Neural cell (in vitro differentiated cells): ENCODE measurements around the gene MEFV. TPM values are rescaled to one million over a fixed set of nuclear protein-coding genes. Genes with fewer than 3 reads are reported as not detected.

Experiments
- H2AFZ ChIP-seq: fragments of 200-600, 300-800 bp; sonication (generic), shearing (Covaris generic); 2 replicates; pipeline ENCODE4 v1.6.0; 2014; ENCODE audit warnings: low read depth, mild to moderate bottlenecking, antibody characterized with exemption, low read length, moderate library complexity
- H3F3A ChIP-seq: fragments of 200-600 bp; shearing (Covaris generic); 2 replicates; pipeline ENCODE4 v1.6.1; 2016; ENCODE audit warnings: mild to moderate bottlenecking, moderate library complexity, mixed read lengths, antibody characterized with exemption, low read length; ENCODE audit not compliant: insufficient read depth, poor library complexity, severe bottlenecking
- H3K27ac ChIP-seq: fragments of 200-600, 300-800 bp; sonication (generic), shearing (Covaris generic); 2 replicates; pipeline ENCODE4 v1.5.1; 2014; ENCODE audit warnings: mild to moderate bottlenecking, low read length, moderate library complexity
- H3K27me3 ChIP-seq: fragments of 300-800, 200-600 bp; sonication (generic), shearing (Covaris generic); 2 replicates; pipeline ENCODE4 v1.6.0; 2014; ENCODE audit warnings: mild to moderate bottlenecking, low read depth, low read length, moderate library complexity; ENCODE audit not compliant: insufficient read depth
- H3K36me3 ChIP-seq: fragments of 300-800, 200-600 bp; sonication (generic), shearing (Covaris generic); 2 replicates; pipeline ENCODE4 v1.5.1; 2014; ENCODE audit warnings: mild to moderate bottlenecking, antibody characterized with exemption, low read length, moderate library complexity; ENCODE audit not compliant: insufficient read depth
- H3K4me2 ChIP-seq: fragments of 300-800, 200-600 bp; sonication (generic), shearing (Covaris generic); 2 replicates; pipeline ENCODE4 v1.6.0; 2014; ENCODE audit warnings: mild to moderate bottlenecking, low read length
- H3K4me3 ChIP-seq: fragments of 300-800, 200-600 bp; sonication (generic), shearing (Covaris generic); 2 replicates; pipeline ENCODE4 v1.5.1; 2014; ENCODE audit warnings: mild to moderate bottlenecking, low read length, moderate library complexity
- H3K79me2 ChIP-seq: fragments of 200-600 bp; shearing (Covaris generic); replicated peaks from 2 replicates; pipeline ENCODE4 v1.6.0; 2014; ENCODE audit warnings: mild to moderate bottlenecking, low read length, moderate library complexity; ENCODE audit not compliant: insufficient read depth
- H3K9ac ChIP-seq: fragments of 300-800, 200-600 bp; sonication (generic), shearing (Covaris generic); 2 replicates; pipeline ENCODE4 v1.6.1; 2016; ENCODE audit warnings: mild to moderate bottlenecking, low read length, mixed read lengths
- H3K9me2 ChIP-seq: fragments of 200-600 bp; shearing (Covaris generic); 2 replicates; pipeline ENCODE4 v1.6.1; 2016; ENCODE audit warnings: mild to moderate bottlenecking, low read length, mixed read lengths; ENCODE audit not compliant: insufficient read depth
- H3K9me3 ChIP-seq: fragments of 200-600, 300-800 bp; sonication (generic), shearing (Covaris generic); 2 replicates; pipeline ENCODE4 v1.6.1; 2016; ENCODE audit warnings: mild to moderate bottlenecking, mixed run types, low read length, moderate library complexity, mixed read lengths
- H4K20me1 ChIP-seq: fragments of 200-600 bp; shearing (Covaris generic); 2 replicates; pipeline ENCODE4 v1.6.1; 2016; ENCODE audit warnings: mild to moderate bottlenecking, mixed run types; ENCODE audit not compliant: insufficient read depth
- CTCF ChIP-seq: fragments of 450-650 bp; IDR thresholded peaks from 2 replicates; pipeline ENCODE4 v1.5.1; 2014; ENCODE audit warnings: antibody characterized with exemption, mild to moderate bottlenecking, moderate library complexity; ENCODE audit not compliant: poor library complexity, severe bottlenecking
- EP300 ChIP-seq: fragments of 450-650 bp; conservative IDR thresholded peaks from 2 replicates; pipeline ENCODE4 v1.6.1; 2014; ENCODE audit warnings: antibody characterized with exemption, mild to moderate bottlenecking, moderate library complexity; ENCODE audit not compliant: poor library complexity, severe bottlenecking
- EZH2 ChIP-seq: fragments of 200-600, 300-800 bp; shearing (Covaris generic), sonication (generic); IDR thresholded peaks from 2 replicates; pipeline ENCODE4 v1.6.1; 2014; ENCODE audit warnings: antibody characterized with exemption, low read length, borderline replicate concordance, mild to moderate bottlenecking; ENCODE audit not compliant: insufficient read depth, poor library complexity, severe bottlenecking
- MXI1 ChIP-seq: fragments of 450-650 bp; conservative IDR thresholded peaks from 2 replicates; pipeline ENCODE4 v1.6.1; 2014; ENCODE audit warnings: antibody characterized with exemption, mild to moderate bottlenecking; ENCODE audit not compliant: poor library complexity, severe bottlenecking
- POLR2AphosphoS5 ChIP-seq: IDR thresholded peaks from 2 replicates; pipeline ENCODE4 v1.6.1; 2012
- RAD21 ChIP-seq: fragments of 450-650 bp; conservative IDR thresholded peaks from 2 replicates; pipeline ENCODE4 v1.6.1; 2014; ENCODE audit warnings: antibody characterized with exemption, mild to moderate bottlenecking, moderate library complexity
- SMC3 ChIP-seq: fragments of 450-650 bp; conservative IDR thresholded peaks from 2 replicates; pipeline ENCODE4 v1.6.1; 2014; ENCODE audit warnings: antibody characterized with exemption, mild to moderate bottlenecking, moderate library complexity; ENCODE audit not compliant: poor library complexity
- TAF1 ChIP-seq: IDR thresholded peaks from 2 replicates; pipeline ENCODE4 v1.6.1; 2012; ENCODE audit warnings: low read depth
- polyA plus RNA-seq: library from polyadenylated mRNA; depleted of rRNA; stranded (reverse); fragments of >200 nt; gene quantifications from 2 replicates; pipeline ENCODE4 v1.2.3, GENCODE V29; 2014
- TF ChIP-seq, protein P1 (sequence below): IDR thresholded peaks from 2 replicates; pipeline ENCODE4 v1.6.1; 2012; ENCODE audit warnings: borderline replicate concordance

The MEFV gene
- polyA plus RNA-seq, 1 donor from 2014 or later: not detected

GRCh38 chr16:3234543-3234856, 21.9 kb downstream of the MEFV start:
- Histone ChIP-seq H3K9ac (peak overlapping the region; percentile 89), H3K4me2 (peak overlapping the region; percentile 81), H3K36me3 (peaks cover 23% of the 10 kb centered on the region), H3K9me2 (no peaks in the 10 kb centered on the region), H4K20me1 (no peaks in the 10 kb centered on the region), H2AFZ (peak overlapping the region; percentile 83), H3K9me3 (peaks cover 2% of the 10 kb centered on the region), H3K27me3 (no peaks in the 10 kb centered on the region), H3F3A (no peaks in the 10 kb centered on the region), H3K79me2 (peaks cover 8% of the 10 kb centered on the region), H3K4me3 (peak overlapping the region; percentile 100), H3K27ac (peak overlapping the region; percentile 94)
- TF ChIP-seq EZH2 (no peak), POLR2AphosphoS5 (no peak), SMC3 (no peak), MXI1 (no peak), RAD21 (no peak), TAF1 (no peak), EP300 (no peak), CTCF (no peak)
- TF ChIP-seq, protein P1, sequence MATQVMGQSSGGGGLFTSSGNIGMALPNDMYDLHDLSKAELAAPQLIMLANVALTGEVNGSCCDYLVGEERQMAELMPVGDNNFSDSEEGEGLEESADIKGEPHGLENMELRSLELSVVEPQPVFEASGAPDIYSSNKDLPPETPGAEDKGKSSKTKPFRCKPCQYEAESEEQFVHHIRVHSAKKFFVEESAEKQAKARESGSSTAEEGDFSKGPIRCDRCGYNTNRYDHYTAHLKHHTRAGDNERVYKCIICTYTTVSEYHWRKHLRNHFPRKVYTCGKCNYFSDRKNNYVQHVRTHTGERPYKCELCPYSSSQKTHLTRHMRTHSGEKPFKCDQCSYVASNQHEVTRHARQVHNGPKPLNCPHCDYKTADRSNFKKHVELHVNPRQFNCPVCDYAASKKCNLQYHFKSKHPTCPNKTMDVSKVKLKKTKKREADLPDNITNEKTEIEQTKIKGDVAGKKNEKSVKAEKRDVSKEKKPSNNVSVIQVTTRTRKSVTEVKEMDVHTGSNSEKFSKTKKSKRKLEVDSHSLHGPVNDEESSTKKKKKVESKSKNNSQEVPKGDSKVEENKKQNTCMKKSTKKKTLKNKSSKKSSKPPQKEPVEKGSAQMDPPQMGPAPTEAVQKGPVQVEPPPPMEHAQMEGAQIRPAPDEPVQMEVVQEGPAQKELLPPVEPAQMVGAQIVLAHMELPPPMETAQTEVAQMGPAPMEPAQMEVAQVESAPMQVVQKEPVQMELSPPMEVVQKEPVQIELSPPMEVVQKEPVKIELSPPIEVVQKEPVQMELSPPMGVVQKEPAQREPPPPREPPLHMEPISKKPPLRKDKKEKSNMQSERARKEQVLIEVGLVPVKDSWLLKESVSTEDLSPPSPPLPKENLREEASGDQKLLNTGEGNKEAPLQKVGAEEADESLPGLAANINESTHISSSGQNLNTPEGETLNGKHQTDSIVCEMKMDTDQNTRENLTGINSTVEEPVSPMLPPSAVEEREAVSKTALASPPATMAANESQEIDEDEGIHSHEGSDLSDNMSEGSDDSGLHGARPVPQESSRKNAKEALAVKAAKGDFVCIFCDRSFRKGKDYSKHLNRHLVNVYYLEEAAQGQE: no peak

DNA sequence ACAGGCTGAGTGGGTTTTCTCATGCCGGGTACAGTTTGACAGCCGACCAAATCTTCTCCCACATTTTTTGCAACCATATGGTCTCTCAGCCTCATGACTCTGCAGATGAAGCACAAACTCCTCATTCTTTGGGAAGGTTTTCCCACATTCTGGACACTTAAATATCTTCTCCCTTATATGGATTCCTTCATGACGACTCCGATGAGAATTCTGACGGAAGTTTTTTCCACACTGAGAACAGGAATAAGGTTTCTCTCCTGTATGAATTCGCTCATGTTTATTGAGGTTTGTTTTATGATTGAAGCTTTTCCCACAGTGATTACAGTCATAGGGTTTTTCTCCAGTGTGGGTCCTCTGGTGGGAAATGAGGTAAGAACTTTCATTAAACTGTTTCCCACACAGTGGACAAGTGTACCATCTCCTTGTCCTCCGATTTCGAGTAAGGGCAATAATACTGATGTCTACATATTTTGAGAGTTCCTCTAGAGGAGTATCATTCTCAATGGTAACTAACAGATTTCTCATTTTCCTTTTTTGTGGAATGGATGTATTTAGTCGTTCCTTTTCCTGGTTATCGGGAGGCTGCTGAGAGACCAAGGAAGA, 32.4 kb downstream of the MEFV start:
- Histone ChIP-seq H3K36me3 (peaks cover 41% of the 10 kb centered on the region), H3K27ac (no peak overlapping the region), H3K79me2 (no peaks in the 10 kb centered on the region), H3F3A (no peaks in the 10 kb centered on the region), H3K9me2 (no peaks in the 10 kb centered on the region), H3K9me3 (peaks cover 23% of the 10 kb centered on the region), H4K20me1 (no peaks in the 10 kb centered on the region), H3K9ac (no peak overlapping the region), H3K27me3 (no peaks in the 10 kb centered on the region), H3K4me2 (no peak overlapping the region), H3K4me3 (no peak overlapping the region), H2AFZ (no peak overlapping the region)
- no peak for TF ChIP-seq EZH2
- no peak for TF ChIP-seq CTCF
